GM12878 (cell line): ENCODE measurements around the gene TMPRSS6. TPM values are rescaled to one million over a fixed set of nuclear protein-coding genes. Genes with fewer than 3 reads are reported as not detected.

ENCODE experiments used
- ATAC-seq: fragments of 200-7000 bp; cut with Tn5 transposase; 3 replicates; pipeline ENCODE4 v1.9.1; 2020; ENCODE audit warnings: mild to moderate bottlenecking, moderate library complexity
- BruUV-seq: library from RNA; stranded (reverse); fragments of 400-500 nt; replicated peaks from 2 replicates; lab custom pipeline; 2021; lab: Mats Ljungman, UMichigan
- CTCF ChIA-PET: fragments of 300-600 bp; sonication (Branson Sonifier 250); formaldehyde crosslinking; extraction: SDS; loops from one replicate; lab custom pipeline; 2021; ENCODE audit warnings: inconsistent platforms; lab: Yijun Ruan, JAX
- POLR2A ChIA-PET: fragments of 350-600 bp; formaldehyde crosslinking; extraction: SDS; loops from one replicate; lab custom pipeline; 2021; ENCODE audit warnings: inconsistent platforms; lab: Charles Lee
- RAD21 ChIA-PET: fragments of 300-600 bp; sonication (Branson Sonifier 250); formaldehyde crosslinking; loops from one replicate; lab custom pipeline; 2023; ENCODE audit warnings: antibody characterized with exemption; ENCODE audit not compliant: unreplicated experiment; lab: Charles Lee
- SMC1A ChIA-PET: fragments of 300-600 bp; sonication (Branson Sonifier 250); formaldehyde crosslinking; loops from one replicate; lab custom pipeline; 2023; ENCODE audit not compliant: unreplicated experiment, uncharacterized antibody; lab: Charles Lee
- DNase-seq: peaks from one replicate; pipeline ENCODE4 v3.0.0-alpha.2; 2011; ENCODE audit warnings: low read depth, low spot score
- FAIRE-seq: peaks from 3 replicates; lab custom pipeline; 2011; peaks lifted over from hg19 to GRCh38; lab: Jason Lieb, UNC
- H2AFZ ChIP-seq: 2 replicates; pipeline ENCODE4 v1.6.0; 2011; ENCODE audit warnings: low read depth, low read length, control low read depth; ENCODE audit not compliant: control insufficient read depth
- H3K27ac ChIP-seq: 2 replicates; pipeline ENCODE4 v1.5.1; 2011; ENCODE audit warnings: control low read depth; ENCODE audit not compliant: control insufficient read depth, insufficient read depth
- H3K27me3 ChIP-seq, 2 experiments: replicated peaks in 1 of 2; 2 replicates each; pipeline versions ENCODE4 v1.6.0 to v1.6.1; 2011; ENCODE audit warnings: low read length in 1 of 2; ENCODE audit not compliant: control insufficient read depth in 2 of 2, insufficient read depth in 2 of 2
- H3K36me3 ChIP-seq, 2 experiments: 2 replicates each; pipeline ENCODE4 v1.5.1; 2011; ENCODE audit warnings: low read length in 1 of 2; ENCODE audit not compliant: control insufficient read depth in 2 of 2, insufficient read depth in 2 of 2
- H3K4me1 ChIP-seq: 2 replicates; pipeline ENCODE4 v1.6.1; 2011; ENCODE audit warnings: mild to moderate bottlenecking, low read length, moderate library complexity, mixed read lengths; ENCODE audit not compliant: control insufficient read depth, insufficient read depth
- H3K4me2 ChIP-seq: 2 replicates; pipeline ENCODE4 v1.6.0; 2011; ENCODE audit warnings: control low read depth; ENCODE audit not compliant: control insufficient read depth, insufficient read depth
- H3K4me3 ChIP-seq: fragments of 200-600 bp; sonication (generic); 2 replicates; pipeline ENCODE4 v1.5.1; 2016
- H3K79me2 ChIP-seq: 2 replicates; pipeline ENCODE4 v1.6.0; 2011; ENCODE audit warnings: low read length; ENCODE audit not compliant: control insufficient read depth, insufficient read depth
- H3K9ac ChIP-seq: 2 replicates; pipeline ENCODE4 v1.8.0; 2011; ENCODE audit warnings: low read length, control low read depth, mixed read lengths; ENCODE audit not compliant: control insufficient read depth, insufficient read depth
- H3K9me3 ChIP-seq: replicated peaks from 3 replicates; pipeline ENCODE4 v1.5.1; 2011; ENCODE audit warnings: mild to moderate bottlenecking, low read length; ENCODE audit not compliant: control insufficient read depth, insufficient read depth
- H4K20me1 ChIP-seq: 2 replicates; pipeline ENCODE4 v1.6.0; 2011; ENCODE audit not compliant: control insufficient read depth, insufficient read depth
- CHD4 ChIP-seq: fragments of 200-600 bp; sonication (generic); IDR thresholded peaks from 2 replicates; pipeline ENCODE4 v1.6.1; 2016; ENCODE audit warnings: mild to moderate bottlenecking
- ETV6 ChIP-seq, 2 experiments: fragments of 450-650 bp in 1 of 2; IDR thresholded peaks in 1 of 2; conservative IDR thresholded peaks in 1 of 2; 2 replicates each; pipeline ENCODE4 v1.6.1; 2014; ENCODE audit warnings: antibody characterized with exemption in 1 of 2, borderline replicate concordance in 1 of 2, low read depth in 1 of 2, mild to moderate bottlenecking in 1 of 2, moderate library complexity in 1 of 2
- FOXM1 ChIP-seq: IDR thresholded peaks from 2 replicates; pipeline ENCODE4 v1.6.1; 2012; ENCODE audit warnings: low read depth, mild to moderate bottlenecking, inconsistent platforms, low read length, moderate library complexity
- IKZF2 ChIP-seq, 2 experiments: fragments of 450-650 bp; IDR thresholded peaks; 2 replicates each; pipeline ENCODE4 v1.6.1; 2017; ENCODE audit warnings: mild to moderate bottlenecking in 2 of 2, moderate library complexity in 2 of 2
- JUNB ChIP-seq: IDR thresholded peaks from 2 replicates; pipeline ENCODE4 v1.6.1; 2016; ENCODE audit warnings: antibody characterized with exemption, mild to moderate bottlenecking
- NR2C2 ChIP-seq: IDR thresholded peaks from 2 replicates; pipeline ENCODE4 v1.6.1; 2011; ENCODE audit warnings: borderline replicate concordance, low read depth; ENCODE audit not compliant: control insufficient read depth, insufficient read length
- POU2F2 ChIP-seq: IDR thresholded peaks from 3 replicates; pipeline ENCODE4 v1.6.1; 2011; ENCODE audit warnings: low read depth, mild to moderate bottlenecking, low read length, borderline replicate concordance
- SMAD1 ChIP-seq: fragments of 450-650 bp; IDR thresholded peaks from 2 replicates; pipeline ENCODE4 v1.6.1; 2018; ENCODE audit warnings: mild to moderate bottlenecking, low read depth; ENCODE audit not compliant: partially characterized antibody
- SMAD5 ChIP-seq: IDR thresholded peaks from 2 replicates; pipeline ENCODE4 v1.6.1; 2016; ENCODE audit warnings: antibody characterized with exemption, low read depth
- TBL1XR1 ChIP-seq: IDR thresholded peaks from 2 replicates; pipeline ENCODE4 v1.6.1; 2012; ENCODE audit warnings: low read depth, low read length, improper control_type of control experiment
- TCF12 ChIP-seq: IDR thresholded peaks from 2 replicates; pipeline ENCODE4 v1.6.1; 2011; ENCODE audit warnings: low read depth, mild to moderate bottlenecking, low read length
- ZBED1 ChIP-seq: IDR thresholded peaks from 2 replicates; pipeline ENCODE4 v1.6.1; 2016; ENCODE audit warnings: borderline replicate concordance
- WGBS: methylation state at CpG from one replicate; pipeline ENCODE4 v1.1.6; 2016; ENCODE audit warnings: low lambda C conversion rate; ENCODE audit not compliant: insufficient replicate concordance, insufficient coverage; ENCODE audit errors: missing lambda C conversion rate; 5-methylcytosine and 5-hydroxymethylcytosine counted together
- in situ Hi-C: fragments of 300-500 bp; cut with MboI; formaldehyde crosslinking; loops from 9 replicates; pipeline ENCODE4 v1.14.3; 2018; ENCODE audit warnings: mixed read lengths
- intact Hi-C: fragments of 100-400 bp; cut with micrococcal nuclease; formaldehyde crosslinking; loops from one replicate; pipeline ENCODE4 v1.14.2; 2022; ENCODE audit not compliant: unreplicated experiment
- polyA plus RNA-seq, 11 experiments: library from polyadenylated mRNA; depleted of rRNA in 4 of 11; unstranded in 6 of 11; stranded (reverse) in 5 of 11; fragments of >200 nt; fragmentation: Nextera tagmentation in 4 of 11; fragmentation: Illumina TruSeq in 1 of 11; extraction: Ambion mirVana in 4 of 11; extraction: Trizol in 1 of 11; gene quantifications; 1 replicate in 1 of 11; 2 replicates in 10 of 11; pipeline versions ENCODE4 v1.2.1 to v1.2.3, GENCODE V29; 2011 to 2016; ENCODE audit warnings: inconsistent platforms in 2 of 11, missing spikeins in 2 of 11, low read depth in 1 of 11
- total RNA-seq, 4 experiments: library from RNA; depleted of rRNA in 3 of 4; stranded (reverse); fragments of >200 nt in 3 of 4; fragmentation: Illumina TruSeq in 1 of 4; extraction: Trizol in 1 of 4; gene quantifications; 2 replicates each; pipeline versions ENCODE4 v1.2.1 to v1.2.3, GENCODE V29; 2013 to 2021
- TF ChIP-seq, protein P1 (sequence below): fragments of 450-650 bp; IDR thresholded peaks from 2 replicates; pipeline ENCODE4 v1.6.1; 2017; ENCODE audit warnings: mild to moderate bottlenecking, low read depth, inconsistent platforms; ENCODE audit not compliant: poor library complexity, severe bottlenecking

The TMPRSS6 gene
- total and polyA plus RNA-seq, 10 of the 15 experiments (the other 5 are each of a cell fraction or from before 2014, with no cell fraction given) = 0.06 to 0.69 (median 0.19) TPM; not detected in 6

GRCh38 chr22:37068859-37069258 lies 40.7 kb downstream of the TMPRSS6 start:
- no peak overlapping the region for H3K4me2 ChIP-seq
- ATAC-seq (no peak; the same call in 2 of the 3 replicates), DNase-seq (no peak), FAIRE-seq (no peak)
- no peaks in the 10 kb centered on the region for H4K20me1 ChIP-seq
- CTCF ChIA-PET = no interaction called here
- no peaks in the 10 kb centered on the region for H3K9me3 ChIP-seq
- SMC1A ChIA-PET = no interaction called here
- H3K27ac ChIP-seq = no peak overlapping the region
- no peak overlapping the region for H3K9ac ChIP-seq
- no peak for TF ChIP-seq JUNB
- no peak for TF ChIP-seq SMAD1
- no peak for TF ChIP-seq TBL1XR1
- no peak for TF ChIP-seq ZBED1
- TF ChIP-seq POU2F2 = no peak
- no peak overlapping the region for H2AFZ ChIP-seq
- peaks cover 3 to 5% of the 10 kb centered on the region in 2 experiments; a peak in 3 of 4 replicates for H3K27me3 ChIP-seq
- POLR2A ChIA-PET = no interaction called here
- intact Hi-C loops (no loop called here), in situ Hi-C loops (no loop called here)
- WGBS = 21% methylated on average over 16 of the region's 36 CpGs
- H3K4me3 ChIP-seq = no peak overlapping the region
- no peaks in the 10 kb centered on the region for H3K36me3 ChIP-seq
- no TSS peak for BruUV-seq
- no peaks in the 10 kb centered on the region for H3K4me1 ChIP-seq
- no peaks in the 10 kb centered on the region for H3K79me2 ChIP-seq
- RAD21 ChIA-PET = no interaction called here

DNA sequence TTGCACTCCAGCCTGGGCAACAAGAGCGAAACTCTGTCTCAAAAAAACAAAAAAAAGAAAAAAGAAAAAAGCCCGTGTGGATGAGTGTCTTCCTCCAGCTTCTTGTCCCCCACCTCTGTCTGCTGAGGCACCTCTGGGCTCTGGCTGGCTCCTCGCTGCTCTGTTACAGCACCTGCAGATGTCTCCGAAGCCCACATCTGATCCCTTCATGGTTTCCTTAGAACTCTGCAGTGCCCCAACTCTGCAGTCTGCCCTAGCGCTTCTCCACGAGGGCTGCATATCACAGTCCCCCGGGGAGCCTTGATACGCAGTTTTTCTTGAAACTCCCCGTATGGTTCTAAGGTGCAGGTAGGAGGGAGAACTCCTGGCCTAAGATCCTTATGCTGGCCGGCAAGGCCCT lies 42.1 kb downstream of the TMPRSS6 start:
- no TSS peak for BruUV-seq
- ATAC-seq (no peak), DNase-seq (no peak), FAIRE-seq (no peak)
- H3K4me2 ChIP-seq = no peak overlapping the region
- H3K4me3 ChIP-seq = no peak overlapping the region
- no peak overlapping the region for H2AFZ ChIP-seq
- ChIA-PET CTCF (no interaction called here), POLR2A (no interaction called here), SMC1A (no interaction called here), RAD21 (no interaction called here)
- in situ Hi-C loops = no loop called here
- no peaks in the 10 kb centered on the region for H4K20me1 ChIP-seq
- no peaks in the 10 kb centered on the region for H3K79me2 ChIP-seq
- no peaks in the 10 kb centered on the region for H3K4me1 ChIP-seq
- WGBS = 64% methylated on average over 10 of the region's 10 CpGs
- no peak overlapping the region for H3K27ac ChIP-seq
- intact Hi-C loops = no loop called here
- H3K27me3 ChIP-seq = peaks cover 3 to 5% of the 10 kb centered on the region in 2 experiments; a peak in 3 of 4 replicates
- no peaks in the 10 kb centered on the region for H3K9me3 ChIP-seq
- H3K9ac ChIP-seq = no peak overlapping the region
- H3K36me3 ChIP-seq = no peaks in the 10 kb centered on the region
- TF ChIP-seq SMAD5 = no peak
- TF ChIP-seq IKZF2 (IDR thresholded peaks at IDR 0.05) = no peak
- TF ChIP-seq ETV6 (conservative IDR thresholded peaks at IDR 0.05 in 1 of 2, IDR thresholded peaks at IDR 0.05 in 1 of 2; ENCODE audit: borderline replicate concordance in 1 of 2, low read depth in 1 of 2) = no peak
- TF ChIP-seq TCF12 = no peak
- TF ChIP-seq NR2C2 = no peak
- TF ChIP-seq, protein P1, sequence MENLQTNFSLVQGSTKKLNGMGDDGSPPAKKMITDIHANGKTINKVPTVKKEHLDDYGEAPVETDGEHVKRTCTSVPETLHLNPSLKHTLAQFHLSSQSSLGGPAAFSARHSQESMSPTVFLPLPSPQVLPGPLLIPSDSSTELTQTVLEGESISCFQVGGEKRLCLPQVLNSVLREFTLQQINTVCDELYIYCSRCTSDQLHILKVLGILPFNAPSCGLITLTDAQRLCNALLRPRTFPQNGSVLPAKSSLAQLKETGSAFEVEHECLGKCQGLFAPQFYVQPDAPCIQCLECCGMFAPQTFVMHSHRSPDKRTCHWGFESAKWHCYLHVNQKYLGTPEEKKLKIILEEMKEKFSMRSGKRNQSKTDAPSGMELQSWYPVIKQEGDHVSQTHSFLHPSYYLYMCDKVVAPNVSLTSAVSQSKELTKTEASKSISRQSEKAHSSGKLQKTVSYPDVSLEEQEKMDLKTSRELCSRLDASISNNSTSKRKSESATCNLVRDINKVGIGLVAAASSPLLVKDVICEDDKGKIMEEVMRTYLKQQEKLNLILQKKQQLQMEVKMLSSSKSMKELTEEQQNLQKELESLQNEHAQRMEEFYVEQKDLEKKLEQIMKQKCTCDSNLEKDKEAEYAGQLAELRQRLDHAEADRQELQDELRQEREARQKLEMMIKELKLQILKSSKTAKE = no peak
- no peak for TF ChIP-seq CHD4
- TF ChIP-seq FOXM1 = no peak
